ENCODE results near the gene CORO2A. TPM values are rescaled to one million over a fixed set of nuclear protein-coding genes. Genes with fewer than 3 reads are reported as not detected.

Gene CORO2A
- total and polyA plus RNA-seq, 2 of the 4 experiments (the other 2 are of a cell fraction), result 1.9 to 2.2 TPM

DNA sequence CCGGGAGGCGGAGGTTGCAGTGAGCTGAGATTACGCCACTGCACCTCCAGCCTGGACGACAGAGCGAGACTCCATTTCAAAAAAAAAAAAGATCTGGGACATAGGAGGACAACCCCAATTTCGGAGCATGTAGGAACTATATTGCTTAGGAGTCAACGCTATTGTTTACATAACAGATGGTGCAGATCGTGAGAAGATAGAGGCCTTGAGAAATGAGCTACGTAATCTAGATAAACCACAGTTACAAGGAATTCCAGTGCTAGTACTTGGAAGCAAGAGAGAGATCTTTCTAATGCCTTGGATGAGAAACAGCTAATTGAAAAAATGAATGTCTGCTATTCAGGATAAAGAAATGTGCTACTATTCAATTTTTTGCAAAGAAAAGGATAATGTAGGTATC lies 42.7 kb upstream of the CORO2A start:
- Histone ChIP-seq H2AFZ (replicated peaks; ENCODE audit: low read length, poor library complexity) (no peak overlapping the region), H2AK5ac (ENCODE audit: low read depth, low read length) (no peak overlapping the region), H4K91ac (ENCODE audit: insufficient read depth, low read depth, low read length) (peak overlapping the region; percentile 26; the same call in 1 of the 2 replicates), H3K56ac (ENCODE audit: extremely low read depth, insufficient read depth, low read length) (no peak overlapping the region), H3K27me3 (ENCODE audit: control insufficient read depth, insufficient read depth, low read length) (no peaks in the 10 kb centered on the region), H2BK120ac (ENCODE audit: low read depth, low read length) (no peak overlapping the region; the same call in 1 of the 2 replicates), H4K20me1 (ENCODE audit: insufficient read depth, low read length) (no peaks in the 10 kb centered on the region), H3K4me2 (ENCODE audit: low read depth, low read length) (no peak overlapping the region), H3K79me1 (ENCODE audit: low read depth in 1 of 2, low read length in 2 of 2) (peaks cover 9 to 50% of the 10 kb centered on the region in 2 experiments), H3K9ac (ENCODE audit: low read depth, low read length) (no peak overlapping the region), H2AK9ac (replicated peaks; ENCODE audit: low read depth, low read length, poor library complexity) (no peak overlapping the region), H2BK5ac (ENCODE audit: low read depth, low read length, poor library complexity, severe bottlenecking) (no peak overlapping the region), H3K4ac (ENCODE audit: low read depth, low read length) (no peak overlapping the region), H3K9me3 (ENCODE audit: control insufficient read depth, insufficient read depth, low read length) (no peaks in the 10 kb centered on the region), H3K23ac (ENCODE audit: low read depth, low read length) (no peak overlapping the region; the same call in 1 of the 2 replicates), H3K18ac (ENCODE audit: low read depth, low read length) (no peak overlapping the region), H3K27ac (ENCODE audit: insufficient read depth, low read length) (no peak overlapping the region), H4K8ac (ENCODE audit: low read depth in 2 of 2, low read length in 2 of 2) (no peak overlapping the region), H3K4me1 (ENCODE audit: control insufficient read depth, insufficient read depth, low read length) (peaks cover 20% of the 10 kb centered on the region), H3K9me1 (ENCODE audit: insufficient read depth, low read length) (peaks cover 20% of the 10 kb centered on the region), H3K4me3 (ENCODE audit: insufficient read depth, low read depth, low read length) (no peak overlapping the region), H2BK20ac (ENCODE audit: low read depth, low read length) (no peak overlapping the region), H4K5ac (ENCODE audit: low read depth, low read length) (no peak overlapping the region), H2BK15ac (ENCODE audit: low read depth, low read length) (no peak overlapping the region; the same call in 2 of the 3 replicates), H3K14ac (replicated peaks; ENCODE audit: low read depth, low read length) (no peak overlapping the region), H3K36me3 (ENCODE audit: control insufficient read depth, insufficient read depth, low read length) (peaks cover 11% of the 10 kb centered on the region)
- no peak for ATAC-seq (ENCODE audit: low read depth)
- no TSS peak for BruUV-seq (replicated peaks)
- WGBS, 2 experiments (ENCODE audit: extremely low coverage in 2 of 2, insufficient read length in 1 of 2), result 89% methylated on average over 4 of the region's 9 CpGs; no CpG with 5 or more reads in 1 of the 2 experiments
- POLR2A ChIA-PET (ENCODE audit: unreplicated experiment), result interaction anchor here (1.6 kb wide), 1 partner anchor 20 kb away, joined by 8 read pairs; the partner anchor contains the start of gene TBC1D2
- TF ChIP-seq RFX5 (IDR thresholded peaks at IDR 0.05; ENCODE audit: low read depth, low read length) (no peak), MAZ (IDR thresholded peaks at IDR 0.05; ENCODE audit: borderline replicate concordance, low read depth, low read length) (no peak), NFE2L2 (IDR thresholded peaks at IDR 0.05; ENCODE audit: low read depth, low read length) (no peak), BHLHE40 (IDR thresholded peaks at IDR 0.05; ENCODE audit: low read depth, low read length) (no peak), MAFK (IDR thresholded peaks at IDR 0.05; ENCODE audit: low read depth, low read length) (no peak), CHD1 (IDR thresholded peaks at IDR 0.05; ENCODE audit: low read depth, low read length) (no peak), RCOR1 (IDR thresholded peaks at IDR 0.05; ENCODE audit: insufficient replicate concordance, low read length) (no peak), RAD21 (IDR thresholded peaks at IDR 0.05; ENCODE audit: low read length) (no peak), MXI1 (IDR thresholded peaks at IDR 0.05; ENCODE audit: borderline replicate concordance, low read depth, low read length) (no peak), CEBPB (IDR thresholded peaks at IDR 0.05; ENCODE audit: low read depth, low read length) (no peak), SMC3 (IDR thresholded peaks at IDR 0.05; ENCODE audit: low read depth, low read length) (no peak), POLR2A (IDR thresholded peaks at IDR 0.05; ENCODE audit: low read depth, low read length) (no peak), FOS (IDR thresholded peaks at IDR 0.05; ENCODE audit: low read depth, low read length) (no peak)
- TF ChIP-seq, protein P1, sequence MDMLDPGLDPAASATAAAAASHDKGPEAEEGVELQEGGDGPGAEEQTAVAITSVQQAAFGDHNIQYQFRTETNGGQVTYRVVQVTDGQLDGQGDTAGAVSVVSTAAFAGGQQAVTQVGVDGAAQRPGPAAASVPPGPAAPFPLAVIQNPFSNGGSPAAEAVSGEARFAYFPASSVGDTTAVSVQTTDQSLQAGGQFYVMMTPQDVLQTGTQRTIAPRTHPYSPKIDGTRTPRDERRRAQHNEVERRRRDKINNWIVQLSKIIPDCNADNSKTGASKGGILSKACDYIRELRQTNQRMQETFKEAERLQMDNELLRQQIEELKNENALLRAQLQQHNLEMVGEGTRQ (IDR thresholded peaks at IDR 0.05; ENCODE audit: low read depth, low read length), result no peak
- TF ChIP-seq, protein P2, sequence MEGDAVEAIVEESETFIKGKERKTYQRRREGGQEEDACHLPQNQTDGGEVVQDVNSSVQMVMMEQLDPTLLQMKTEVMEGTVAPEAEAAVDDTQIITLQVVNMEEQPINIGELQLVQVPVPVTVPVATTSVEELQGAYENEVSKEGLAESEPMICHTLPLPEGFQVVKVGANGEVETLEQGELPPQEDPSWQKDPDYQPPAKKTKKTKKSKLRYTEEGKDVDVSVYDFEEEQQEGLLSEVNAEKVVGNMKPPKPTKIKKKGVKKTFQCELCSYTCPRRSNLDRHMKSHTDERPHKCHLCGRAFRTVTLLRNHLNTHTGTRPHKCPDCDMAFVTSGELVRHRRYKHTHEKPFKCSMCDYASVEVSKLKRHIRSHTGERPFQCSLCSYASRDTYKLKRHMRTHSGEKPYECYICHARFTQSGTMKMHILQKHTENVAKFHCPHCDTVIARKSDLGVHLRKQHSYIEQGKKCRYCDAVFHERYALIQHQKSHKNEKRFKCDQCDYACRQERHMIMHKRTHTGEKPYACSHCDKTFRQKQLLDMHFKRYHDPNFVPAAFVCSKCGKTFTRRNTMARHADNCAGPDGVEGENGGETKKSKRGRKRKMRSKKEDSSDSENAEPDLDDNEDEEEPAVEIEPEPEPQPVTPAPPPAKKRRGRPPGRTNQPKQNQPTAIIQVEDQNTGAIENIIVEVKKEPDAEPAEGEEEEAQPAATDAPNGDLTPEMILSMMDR (conservative IDR thresholded peaks at IDR 0.05; ENCODE audit: low read depth, low read length), result no peak
- TF ChIP-seq, protein P3, sequence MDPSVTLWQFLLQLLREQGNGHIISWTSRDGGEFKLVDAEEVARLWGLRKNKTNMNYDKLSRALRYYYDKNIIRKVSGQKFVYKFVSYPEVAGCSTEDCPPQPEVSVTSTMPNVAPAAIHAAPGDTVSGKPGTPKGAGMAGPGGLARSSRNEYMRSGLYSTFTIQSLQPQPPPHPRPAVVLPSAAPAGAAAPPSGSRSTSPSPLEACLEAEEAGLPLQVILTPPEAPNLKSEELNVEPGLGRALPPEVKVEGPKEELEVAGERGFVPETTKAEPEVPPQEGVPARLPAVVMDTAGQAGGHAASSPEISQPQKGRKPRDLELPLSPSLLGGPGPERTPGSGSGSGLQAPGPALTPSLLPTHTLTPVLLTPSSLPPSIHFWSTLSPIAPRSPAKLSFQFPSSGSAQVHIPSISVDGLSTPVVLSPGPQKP (IDR thresholded peaks at IDR 0.05; ENCODE audit: borderline replicate concordance, low read depth, low read length), result no peak
- intact Hi-C loops (cut with micrococcal nuclease), result loop anchor here (2.0 kb wide), 1 partner anchor 14 kb away; no protein-coding TSS in a partner anchor
- CTCF ChIA-PET, result interaction anchor here (1.3 kb wide), 1 partner anchor 81 kb away, joined by 3 read pairs; no protein-coding TSS in a partner anchor
- DNase-seq, result peak; percentile 58
- dilution Hi-C loops (cut with HindIII; ENCODE audit: low sequenced_read_pairs, unreplicated experiment), result no loop called here
- in situ Hi-C loops (cut with MboI; ENCODE audit: low sequenced_read_pairs), result no loop called here

Measured in IMR-90 (cell line).